Cardiac fibroblast (primary cell): Measurements from ENCODE around the gene SETSIP.

Experiments used
- DNase-seq, 2 donors: peaks; one replicate each; pipeline versions ENCODE4 v3.0.0 to v3.0.0-alpha.2; 2010; ENCODE audit warnings: low read depth in 2 of 2
- H3K4me3 ChIP-seq, 2 donors: replicated peaks in 1 of 2; 1 replicate in 1 of 2; 2 replicates in 1 of 2; pipeline ENCODE4 v1.5.1; 2011; ENCODE audit warnings: low read depth in 2 of 2, low read length in 2 of 2, mild to moderate bottlenecking in 2 of 2, moderate library complexity in 1 of 2
- TF ChIP-seq, protein P1 (sequence below): IDR thresholded peaks from one replicate; pipeline ENCODE4 v1.5.1; 2011; ENCODE audit warnings: low read depth, mild to moderate bottlenecking, low read length, inconsistent platforms

The SETSIP gene

DNA sequence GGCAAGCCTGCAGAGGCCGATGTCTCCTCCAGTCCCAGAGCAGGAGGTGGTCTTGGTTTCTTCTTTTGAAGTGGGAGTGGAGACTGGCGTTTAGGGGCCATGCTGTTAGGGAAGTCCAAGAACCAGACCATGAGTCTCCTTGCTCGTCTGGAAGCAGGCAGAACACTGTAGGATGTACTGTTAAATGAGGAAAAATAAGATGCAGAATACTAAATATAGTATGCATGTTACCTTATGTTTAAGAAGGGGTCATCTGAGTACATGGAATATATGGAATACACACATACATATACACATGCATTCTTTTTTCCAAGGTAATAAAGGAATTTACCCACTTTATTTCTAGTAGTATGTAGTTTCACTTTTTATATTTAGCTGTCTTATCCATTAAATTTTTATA lies at the start of gene SETSIP:
SETSIP (minus strand) TSS at position 101 of the 400 bp plus-strand sequence; CDS start at position 101, 0 bp downstream.
- H3K4me3 ChIP-seq, result no peak within 1 kb of the TSS
- TF ChIP-seq, protein P1, sequence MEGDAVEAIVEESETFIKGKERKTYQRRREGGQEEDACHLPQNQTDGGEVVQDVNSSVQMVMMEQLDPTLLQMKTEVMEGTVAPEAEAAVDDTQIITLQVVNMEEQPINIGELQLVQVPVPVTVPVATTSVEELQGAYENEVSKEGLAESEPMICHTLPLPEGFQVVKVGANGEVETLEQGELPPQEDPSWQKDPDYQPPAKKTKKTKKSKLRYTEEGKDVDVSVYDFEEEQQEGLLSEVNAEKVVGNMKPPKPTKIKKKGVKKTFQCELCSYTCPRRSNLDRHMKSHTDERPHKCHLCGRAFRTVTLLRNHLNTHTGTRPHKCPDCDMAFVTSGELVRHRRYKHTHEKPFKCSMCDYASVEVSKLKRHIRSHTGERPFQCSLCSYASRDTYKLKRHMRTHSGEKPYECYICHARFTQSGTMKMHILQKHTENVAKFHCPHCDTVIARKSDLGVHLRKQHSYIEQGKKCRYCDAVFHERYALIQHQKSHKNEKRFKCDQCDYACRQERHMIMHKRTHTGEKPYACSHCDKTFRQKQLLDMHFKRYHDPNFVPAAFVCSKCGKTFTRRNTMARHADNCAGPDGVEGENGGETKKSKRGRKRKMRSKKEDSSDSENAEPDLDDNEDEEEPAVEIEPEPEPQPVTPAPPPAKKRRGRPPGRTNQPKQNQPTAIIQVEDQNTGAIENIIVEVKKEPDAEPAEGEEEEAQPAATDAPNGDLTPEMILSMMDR, result no peak
- no peak for DNase-seq

DNA sequence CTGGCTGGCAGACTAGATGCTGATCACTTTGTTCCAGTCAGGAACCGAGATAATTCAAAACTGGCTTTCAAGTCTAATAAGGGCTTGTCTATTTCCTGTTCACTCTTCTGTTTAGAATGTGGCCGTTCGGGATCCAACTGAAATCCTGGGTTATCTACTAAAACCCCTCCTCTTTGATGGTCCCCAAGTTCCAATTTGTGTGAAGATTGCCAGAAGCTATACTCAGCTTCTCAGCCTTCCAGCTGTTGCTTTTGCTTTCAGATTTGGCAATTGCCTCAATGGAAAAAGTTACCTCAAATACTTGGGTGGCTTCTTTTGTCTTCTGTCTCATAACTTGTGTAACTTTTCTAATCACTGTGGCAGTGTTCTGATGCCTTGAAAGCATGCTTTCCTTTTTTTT lies 48.7 kb upstream of the SETSIP start:
- no peak overlapping the region for H3K4me3 ChIP-seq
- DNase-seq, result peak; percentile 11
- TF ChIP-seq, protein P1, result no peak

DNA sequence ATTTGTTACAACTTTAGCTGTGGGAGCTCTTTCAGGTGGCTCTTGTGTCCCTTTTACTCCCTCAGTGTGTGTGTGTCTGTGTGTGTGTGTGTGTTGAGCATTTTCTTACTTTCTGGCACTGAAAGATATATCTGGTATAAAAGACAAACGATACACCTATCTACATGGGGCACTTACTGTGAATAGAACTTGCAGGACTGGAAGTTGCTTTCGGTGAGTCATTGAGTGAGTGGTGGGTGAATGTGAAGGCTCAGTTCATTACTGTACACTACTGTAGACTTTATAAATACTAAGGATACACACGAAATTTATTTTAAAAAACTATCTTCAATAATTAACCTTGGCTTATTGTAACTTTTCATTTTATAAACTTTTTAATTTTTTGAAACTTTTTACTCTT lies 43.6 kb upstream of the SETSIP start:
- no peak overlapping the region for H3K4me3 ChIP-seq
- TF ChIP-seq, protein P1, result no peak

DNA sequence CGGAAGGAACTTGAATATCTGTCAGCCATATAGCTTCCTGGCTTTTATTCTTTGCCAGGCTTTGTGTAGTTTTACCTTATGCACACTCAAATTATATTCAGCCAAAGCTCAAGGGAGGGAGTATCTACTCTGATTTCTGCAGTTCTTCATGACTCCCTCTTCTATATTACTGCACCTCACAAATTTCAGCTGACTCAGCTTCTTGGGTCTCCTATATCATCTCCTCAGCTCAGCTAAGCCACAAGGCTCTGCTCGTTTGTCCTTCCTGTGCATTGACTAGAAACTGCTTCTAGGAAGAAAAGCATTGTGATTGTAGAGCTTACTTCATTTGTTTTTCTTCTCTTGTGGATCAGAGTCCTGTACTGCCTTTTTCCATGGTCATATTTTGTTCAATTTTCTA lies 42.3 kb upstream of the SETSIP start:
- TF ChIP-seq, protein P1, result no peak
- no peak overlapping the region for H3K4me3 ChIP-seq
- DNase-seq, result no peak

More for the DNA sequence above, 43.6 kb upstream of the SETSIP start:
- DNase-seq, result peak in 1 of 2 donors; percentile 29

DNA sequence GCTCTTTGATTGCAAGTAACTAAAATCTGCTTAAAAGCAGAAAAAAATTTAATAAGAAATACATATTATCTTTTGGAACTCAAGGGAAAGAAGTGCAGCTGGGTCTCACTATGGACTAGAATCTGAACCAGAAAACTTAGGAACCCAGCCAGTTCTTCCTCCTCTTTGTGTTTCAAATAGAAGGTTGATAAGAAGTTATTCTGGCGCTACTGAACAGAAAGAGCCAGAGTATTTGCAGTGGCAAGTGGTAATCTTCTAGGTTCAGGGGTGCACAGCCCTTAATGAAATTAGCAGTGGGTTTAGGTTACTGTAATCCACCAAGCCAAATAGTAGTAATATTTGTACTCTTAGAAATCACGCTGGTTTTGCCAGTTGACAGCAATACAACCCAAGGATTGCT lies 33.4 kb upstream of the SETSIP start:
- DNase-seq, result no peak
- TF ChIP-seq, protein P1, result no peak
- H3K4me3 ChIP-seq, result no peak overlapping the region

DNA sequence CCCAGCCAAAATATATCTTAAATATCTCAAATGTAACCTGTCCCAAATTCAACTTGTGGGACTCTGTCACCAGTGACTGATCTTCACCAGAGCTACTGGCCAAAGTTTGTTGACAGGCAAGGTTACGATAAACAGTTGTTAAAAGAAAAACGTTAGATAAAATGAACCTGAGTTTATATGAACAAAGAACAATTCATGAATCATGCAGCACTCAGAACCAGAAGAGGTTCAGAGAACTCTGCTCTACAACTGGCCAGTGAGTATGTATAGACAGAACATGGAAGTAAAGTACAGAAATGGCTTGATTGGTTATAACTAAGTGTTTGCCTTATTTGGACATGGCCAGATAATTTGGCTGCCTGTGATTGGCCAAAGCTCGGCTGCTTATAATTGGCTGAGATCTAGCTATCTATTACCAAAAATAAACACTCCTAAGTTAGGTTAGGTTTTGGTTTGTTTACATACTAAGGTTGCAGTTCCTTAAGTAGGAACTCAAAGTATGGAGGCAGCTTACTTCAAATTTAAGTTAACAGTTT lies 30.4 kb upstream of the SETSIP start:
- no peak overlapping the region for H3K4me3 ChIP-seq
- TF ChIP-seq, protein P1, result no peak
- DNase-seq, result no peak

- H3K4me3 ChIP-seq, result no peak overlapping the region
- DNase-seq, result peak in 1 of 2 donors; percentile 55
- TF ChIP-seq, protein P1, result no peak
Observed at GRCh38 chr1:92096317-92096716, 21.1 kb upstream of the SETSIP start.
